Activated T-cell treated with anti-CD3 and anti-CD28 coated beads, Interleukin-2, amount 50 U/mL, for 72 hours (primary cell): ENCODE data around the gene OR4K15. TPM values are rescaled to one million over a fixed set of nuclear protein-coding genes. Genes with fewer than 3 reads are reported as not detected.
"Not testable (repeated sequence)": the region's sequence is repeated elsewhere in the genome, so short reads cannot be mapped to it uniquely, and the experiment has no call there.

Experiments used
- ATAC-seq, 2 donors: fragments of 150-1000 bp; cut with Tn5 transposase; replicated peaks in 1 of 2; 2 replicates each; pipeline ENCODE4 v1.10.0; 2021; ENCODE audit warnings: moderate library complexity in 2 of 2, mild to moderate bottlenecking in 1 of 2
- DNase-seq, 2 donors: peaks; one replicate each; pipeline ENCODE4 v3.0.0; 2021 to 2022; ENCODE audit warnings: mixed read lengths in 1 of 2
- H3K27ac Mint-ChIP-seq: one replicate; pipeline ENCODE4 v1.8.0; 2022; ENCODE audit warnings: mild to moderate bottlenecking, moderate library complexity, mixed read lengths
- H3K27me3 Mint-ChIP-seq: one replicate; pipeline ENCODE4 v1.8.0; 2022; ENCODE audit warnings: low read depth, mixed read lengths
- H3K36me3 Mint-ChIP-seq, 2 donors: one replicate each; pipeline ENCODE4 v1.8.0; 2022; ENCODE audit warnings: mixed read lengths in 2 of 2, mild to moderate bottlenecking in 1 of 2; ENCODE audit not compliant: insufficient read depth in 2 of 2
- H3K4me1 Mint-ChIP-seq: one replicate; pipeline ENCODE4 v1.8.0; 2022; ENCODE audit warnings: low read depth, mixed read lengths
- H3K4me3 Mint-ChIP-seq, 2 donors: one replicate each; pipeline ENCODE4 v1.8.0; 2022; ENCODE audit warnings: mild to moderate bottlenecking in 2 of 2, mixed read lengths in 2 of 2, moderate library complexity in 2 of 2
- H3K9me3 Mint-ChIP-seq, 2 donors: one replicate each; pipeline ENCODE4 v1.8.0; 2022; ENCODE audit warnings: mixed read lengths in 2 of 2
- total RNA-seq, 2 donors: library from RNA; stranded (reverse); gene quantifications; one replicate each; pipeline ENCODE4 v1.2.3, GENCODE V29; 2022

OR4K15 gene, protein sequence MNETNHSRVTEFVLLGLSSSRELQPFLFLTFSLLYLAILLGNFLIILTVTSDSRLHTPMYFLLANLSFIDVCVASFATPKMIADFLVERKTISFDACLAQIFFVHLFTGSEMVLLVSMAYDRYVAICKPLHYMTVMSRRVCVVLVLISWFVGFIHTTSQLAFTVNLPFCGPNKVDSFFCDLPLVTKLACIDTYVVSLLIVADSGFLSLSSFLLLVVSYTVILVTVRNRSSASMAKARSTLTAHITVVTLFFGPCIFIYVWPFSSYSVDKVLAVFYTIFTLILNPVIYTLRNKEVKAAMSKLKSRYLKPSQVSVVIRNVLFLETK
- not detected for total RNA-seq

DNA sequence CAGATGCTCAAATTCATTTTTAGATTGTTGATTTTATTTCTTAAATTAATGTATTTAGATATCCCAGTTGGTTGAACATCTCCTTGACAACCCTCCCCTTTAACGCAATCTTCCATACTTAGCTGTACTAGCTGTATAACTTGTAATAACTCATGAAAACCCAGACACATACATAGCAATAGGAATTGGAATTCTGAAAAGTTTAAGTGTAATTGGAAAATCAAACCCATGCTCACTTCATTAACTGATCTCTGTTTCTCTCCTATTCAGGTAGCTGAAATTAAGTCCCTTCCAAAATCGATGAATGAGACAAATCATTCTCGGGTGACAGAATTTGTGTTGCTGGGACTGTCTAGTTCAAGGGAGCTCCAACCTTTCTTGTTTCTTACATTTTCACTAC, at the start of gene OR4K15:
Gene OR4K15 (plus strand): TSS at position 301 of the 400 bp plus-strand sequence. CDS start 0 bp downstream, at position 301.
- peaks cover 21% of the 10 kb centered on the region for H3K4me1 Mint-ChIP-seq
- H3K27me3 Mint-ChIP-seq = no peaks in the 10 kb centered on the region
- no peak for ATAC-seq
- DNase-seq = no peak
- no peaks in the 10 kb centered on the region for H3K36me3 Mint-ChIP-seq
- H3K9me3 Mint-ChIP-seq = no peaks in the 10 kb centered on the region
- H3K27ac Mint-ChIP-seq = peak within 1 kb of the TSS; percentile 36
- no peak within 1 kb of the TSS for H3K4me3 Mint-ChIP-seq

DNA sequence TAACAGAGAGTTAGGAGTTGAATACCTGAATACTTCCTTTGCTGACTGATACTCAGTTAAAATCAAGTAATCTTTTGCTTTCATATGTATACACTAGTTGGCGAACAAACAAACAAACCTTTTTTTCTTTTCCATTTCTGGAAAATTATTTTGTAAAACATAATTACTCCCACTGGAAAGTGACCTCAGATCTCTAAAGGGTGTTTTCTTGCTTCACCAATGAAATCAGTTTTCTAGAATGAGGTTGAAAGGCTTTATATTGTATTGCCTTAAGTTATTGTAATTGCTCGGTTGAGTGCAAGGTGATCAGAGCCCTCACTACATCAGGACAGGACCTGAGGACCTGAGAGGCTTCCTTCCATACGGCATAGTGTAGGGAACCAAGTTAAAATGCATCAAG, 44.8 kb upstream of the OR4K15 start, which contains the start of gene OR4K1:
Gene OR4K1 (plus strand): TSS at position 301 of the 400 bp plus-strand sequence. CDS start 4,750 bp downstream, outside the sequence.
- no peak within 1 kb of the TSS for H3K27ac Mint-ChIP-seq
- no peak for ATAC-seq
- H3K36me3 Mint-ChIP-seq = no peaks in the 10 kb centered on the region
- H3K4me1 Mint-ChIP-seq = no peaks in the 10 kb centered on the region
- H3K9me3 Mint-ChIP-seq = no peaks in the 10 kb centered on the region
- no peak within 1 kb of the TSS for H3K4me3 Mint-ChIP-seq
- no peak for DNase-seq
- no peaks in the 10 kb centered on the region for H3K27me3 Mint-ChIP-seq

GRCh38 chr14:19941668-19942067, 33.7 kb upstream of the OR4K15 start:
- Mint-ChIP-seq H3K4me3 (no peak overlapping the region), H3K4me1 (no peaks in the 10 kb centered on the region), H3K27me3 (no peaks in the 10 kb centered on the region), H3K36me3 (no peaks in the 10 kb centered on the region), H3K9me3 (peaks cover 0 to 3% of the 10 kb centered on the region in 2 donors), H3K27ac (no peak overlapping the region)
- no peak for ATAC-seq
- DNase-seq = no peak

DNA sequence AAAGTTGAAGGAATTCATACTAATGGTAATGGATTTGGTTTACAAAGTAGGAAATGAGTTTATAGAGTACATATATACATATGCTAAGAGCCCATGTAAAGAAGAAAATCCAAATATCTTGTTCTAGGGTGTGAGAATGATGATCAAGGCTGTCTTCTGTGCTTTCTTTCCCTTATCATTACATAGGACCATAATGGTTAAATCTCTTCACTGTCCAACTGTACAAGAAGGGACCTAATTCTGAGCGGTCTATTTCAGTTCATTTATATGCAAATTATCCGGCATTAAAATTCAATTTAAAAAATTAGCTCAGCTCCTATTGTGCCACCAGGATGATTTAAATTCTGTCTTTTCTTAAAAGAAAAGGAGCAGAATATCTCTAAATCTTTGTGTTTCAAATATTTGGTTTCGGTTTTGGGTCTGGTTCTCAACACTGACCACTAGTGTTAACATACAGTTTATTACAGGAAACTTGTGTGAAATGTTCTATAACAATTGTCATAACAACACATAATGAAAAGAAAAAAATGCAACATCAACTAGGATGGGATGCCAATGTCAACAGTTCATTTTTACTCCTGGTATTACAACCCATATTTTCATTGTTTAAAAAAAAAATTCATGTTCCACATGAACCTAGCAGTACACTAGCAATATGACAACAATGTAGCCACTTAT, 27.8 kb upstream of the OR4K15 start:
- H3K4me1 Mint-ChIP-seq = no peaks in the 10 kb centered on the region
- H3K36me3 Mint-ChIP-seq = no peaks in the 10 kb centered on the region
- H3K9me3 Mint-ChIP-seq = peaks cover 0 to 1% of the 10 kb centered on the region in 2 donors
- no peak overlapping the region for H3K4me3 Mint-ChIP-seq
- ATAC-seq (no peak), DNase-seq (no peak)
- H3K27ac Mint-ChIP-seq = no peak overlapping the region
- no peaks in the 10 kb centered on the region for H3K27me3 Mint-ChIP-seq

DNA sequence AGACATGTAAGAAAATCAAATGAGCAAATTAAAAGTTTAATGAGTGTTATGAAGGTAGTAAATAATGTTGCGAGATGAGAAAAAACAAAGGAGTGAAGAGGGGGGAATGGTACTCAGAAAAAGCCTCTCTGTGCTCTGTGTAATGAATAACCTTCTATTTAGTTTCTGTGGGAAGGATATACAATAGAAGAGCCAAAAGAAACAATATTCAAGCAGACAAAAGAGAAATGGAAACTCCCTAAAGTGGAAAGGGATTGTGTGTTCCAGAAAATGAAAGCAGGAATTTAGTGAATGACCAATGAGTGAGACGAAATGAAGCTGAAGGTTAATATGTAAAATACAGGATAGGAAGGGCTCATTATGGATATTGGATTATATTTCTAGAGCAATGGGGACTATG, 26.2 kb upstream of the OR4K15 start:
- H3K27ac Mint-ChIP-seq = no peak overlapping the region
- H3K4me1 Mint-ChIP-seq = no peaks in the 10 kb centered on the region
- H3K4me3 Mint-ChIP-seq = no peak overlapping the region
- DNase-seq (no peak), ATAC-seq (no peak)
- H3K27me3 Mint-ChIP-seq = no peaks in the 10 kb centered on the region
- no peaks in the 10 kb centered on the region for H3K36me3 Mint-ChIP-seq
- H3K9me3 Mint-ChIP-seq = peaks cover 0 to 1% of the 10 kb centered on the region in 2 donors

DNA sequence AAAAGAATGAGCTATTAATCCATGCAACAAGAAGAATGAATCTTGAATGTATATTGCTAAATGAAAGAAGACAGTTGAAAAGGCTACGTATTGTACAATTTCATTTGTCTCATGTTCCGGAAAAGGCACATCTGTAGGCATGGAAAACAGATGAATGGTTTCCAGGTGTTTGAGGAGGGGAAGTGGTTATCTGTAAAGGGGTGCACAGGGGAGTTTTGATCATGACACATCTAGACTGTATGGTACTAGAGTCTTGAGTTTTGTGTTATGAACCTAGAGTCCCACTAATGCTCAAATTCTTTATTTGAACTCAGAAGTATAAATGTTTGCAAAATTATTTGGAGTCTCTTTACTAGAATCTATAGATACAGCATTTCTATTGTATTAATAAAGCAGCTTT, 5.7 kb upstream of the OR4K15 start:
- not testable (repeated sequence) for H3K36me3 Mint-ChIP-seq, DNase-seq, ATAC-seq, H3K27ac Mint-ChIP-seq, H3K4me3 Mint-ChIP-seq, H3K27me3 Mint-ChIP-seq, H3K9me3 Mint-ChIP-seq
- peaks cover 18% of the 10 kb centered on the region for H3K4me1 Mint-ChIP-seq

DNA sequence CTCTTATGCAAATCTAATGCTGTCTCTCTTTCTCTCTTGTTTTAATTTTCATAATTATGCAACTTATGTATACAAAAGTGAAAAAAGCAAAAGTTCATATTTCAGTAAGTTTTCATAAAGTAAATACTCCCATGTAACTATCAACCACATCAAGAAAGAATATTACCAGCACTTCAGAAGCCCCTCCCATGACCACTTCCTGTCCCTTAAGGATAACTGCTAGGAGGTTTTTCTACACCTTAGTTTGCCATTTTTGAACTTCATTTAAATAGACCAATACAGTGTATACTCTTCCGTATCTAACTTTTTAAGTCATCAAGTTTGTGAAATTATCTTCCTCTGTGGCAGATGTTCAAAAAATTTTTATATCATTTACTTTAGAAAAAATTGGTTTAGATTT, 547 bp upstream of the OR4K15 start:
- no peak overlapping the region for H3K27ac Mint-ChIP-seq
- H3K4me3 Mint-ChIP-seq = no peak overlapping the region

DNA sequence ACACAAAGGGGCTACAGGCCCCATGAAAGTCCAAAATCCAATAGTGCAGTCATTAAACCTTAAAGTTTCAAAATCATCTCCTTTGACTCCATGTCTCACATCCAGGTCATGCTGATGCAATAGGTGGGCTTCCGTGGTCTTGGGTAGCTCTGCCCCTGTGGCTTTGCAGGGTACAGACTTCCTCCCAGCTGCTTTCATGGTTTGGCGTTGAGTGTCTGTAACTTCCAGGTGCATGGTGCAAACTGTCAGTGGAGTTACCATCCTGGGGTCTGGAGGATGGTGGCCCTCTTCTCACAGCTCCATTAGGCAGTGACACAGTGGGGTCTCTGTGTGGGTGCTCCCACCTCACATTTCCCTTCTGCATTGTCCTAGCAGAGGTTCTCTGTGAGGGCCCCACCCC, 18.0 kb downstream of the OR4K15 start:
- H3K27me3 Mint-ChIP-seq = no peaks in the 10 kb centered on the region
- H3K4me3 Mint-ChIP-seq = no peak overlapping the region
- no peak overlapping the region for H3K27ac Mint-ChIP-seq
- DNase-seq (no peak), ATAC-seq (no peak)
- no peaks in the 10 kb centered on the region for H3K4me1 Mint-ChIP-seq
- peaks cover 2 to 13% of the 10 kb centered on the region in 2 donors for H3K9me3 Mint-ChIP-seq
- H3K36me3 Mint-ChIP-seq = no peaks in the 10 kb centered on the region

More for the DNA sequence above, 547 bp upstream of the OR4K15 start:
- no peaks in the 10 kb centered on the region for H3K36me3 Mint-ChIP-seq
- H3K9me3 Mint-ChIP-seq = no peaks in the 10 kb centered on the region
- DNase-seq (no peak), ATAC-seq (peak in 1 of 2 donors; percentile 54)
- H3K27me3 Mint-ChIP-seq = no peaks in the 10 kb centered on the region
- peaks cover 21% of the 10 kb centered on the region for H3K4me1 Mint-ChIP-seq

- no peaks in the 10 kb centered on the region for H3K4me1 Mint-ChIP-seq
- no peaks in the 10 kb centered on the region for H3K27me3 Mint-ChIP-seq
- no peak within 1 kb of the TSS for H3K4me3 Mint-ChIP-seq
- H3K36me3 Mint-ChIP-seq = peaks cover 0 to 2% of the 10 kb centered on the region in 2 donors
- ATAC-seq = no peak
- DNase-seq = no peak
- no peak within 1 kb of the TSS for H3K27ac Mint-ChIP-seq
- peaks cover 0 to 1% of the 10 kb centered on the region in 2 donors for H3K9me3 Mint-ChIP-seq
Measured at GRCh38 chr14:20001863-20002262, 26.5 kb downstream of the OR4K15 start, which contains the start of gene OR4Q2. OR4Q2 (plus strand) TSS chr14:20002163.

DNA sequence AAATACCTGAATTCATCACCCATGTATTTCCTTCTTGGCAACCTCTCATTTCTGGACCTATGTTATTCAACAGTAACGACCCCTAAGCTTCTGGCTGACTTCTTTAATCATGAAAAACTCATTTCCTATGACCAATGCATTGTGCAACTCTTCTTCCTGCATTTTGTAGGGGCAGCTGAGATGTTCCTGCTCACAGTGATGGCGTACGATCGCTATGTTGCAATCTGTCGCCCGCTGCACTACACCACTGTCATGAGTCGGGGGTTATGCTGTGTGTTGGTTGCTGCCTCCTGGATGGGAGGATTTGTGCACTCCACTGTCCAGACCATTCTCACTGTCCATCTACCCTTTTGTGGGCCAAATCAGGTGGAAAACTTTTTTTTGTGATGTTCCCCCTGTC, 26.9 kb downstream of the OR4K15 start:
- Mint-ChIP-seq H3K27me3 (no peaks in the 10 kb centered on the region), H3K27ac (no peak overlapping the region), H3K36me3 (peaks cover 0 to 2% of the 10 kb centered on the region in 2 donors), H3K4me3 (no peak overlapping the region), H3K4me1 (no peaks in the 10 kb centered on the region), H3K9me3 (peaks cover 0 to 1% of the 10 kb centered on the region in 2 donors)
- DNase-seq (no peak), ATAC-seq (no peak)

DNA sequence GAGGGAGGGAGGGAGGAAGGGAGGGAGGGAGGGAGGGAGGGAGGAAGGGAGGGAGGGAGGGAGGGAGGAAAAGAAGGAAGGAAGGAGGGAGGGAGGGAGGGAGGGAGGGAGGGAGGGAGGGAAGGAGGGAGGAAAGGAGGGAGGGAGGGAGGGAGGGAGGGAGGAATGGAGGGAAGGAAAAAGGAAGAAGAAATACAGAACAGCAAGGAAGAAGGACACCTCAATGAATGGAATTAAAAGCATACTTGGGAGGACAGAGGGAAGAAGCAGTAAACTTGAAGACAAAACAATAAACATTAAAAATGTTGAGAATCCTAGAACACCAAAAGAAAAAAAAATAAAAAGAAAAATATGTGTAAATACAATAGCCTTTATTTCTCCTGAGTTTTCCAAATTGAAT, 32.8 kb downstream of the OR4K15 start:
- peaks cover 3 to 4% of the 10 kb centered on the region in 2 donors for H3K9me3 Mint-ChIP-seq
- no peak overlapping the region for H3K4me3 Mint-ChIP-seq
- H3K36me3 Mint-ChIP-seq = peaks cover 2% of the 10 kb centered on the region in 2 donors
- no peak for ATAC-seq
- no peaks in the 10 kb centered on the region for H3K27me3 Mint-ChIP-seq
- H3K27ac Mint-ChIP-seq = no peak overlapping the region
- H3K4me1 Mint-ChIP-seq = no peaks in the 10 kb centered on the region
- no peak for DNase-seq

GRCh38 chr14:20019257-20019865, 44.0 kb downstream of the OR4K15 start, which contains the start of gene OR4K14:
OR4K14 (minus strand) TSS chr14:20019307; CDS start chr14:20015193, 4,114 bp downstream.
- Mint-ChIP-seq H3K4me3 (no peak within 1 kb of the TSS), H3K27ac (no peak within 1 kb of the TSS), H3K36me3 (no peaks in the 10 kb centered on the region), H3K9me3 (peaks cover 0 to under 1% of the 10 kb centered on the region in 2 donors), H3K27me3 (no peaks in the 10 kb centered on the region), H3K4me1 (no peaks in the 10 kb centered on the region)
- ATAC-seq (no peak), DNase-seq (no peak)
